Measurements from ENCODE around the gene MOXD1. TPM values are rescaled to one million over a fixed set of nuclear protein-coding genes. Genes with fewer than 3 reads are reported as not detected.

Gene MOXD1
- total RNA-seq, 1 experiment from 2014 or later: 1.0 TPM

GRCh38 chr6:132401618-132402285, 477 bp upstream of the MOXD1 start:
- POLR2A ChIA-PET: no interaction called here

DNA sequence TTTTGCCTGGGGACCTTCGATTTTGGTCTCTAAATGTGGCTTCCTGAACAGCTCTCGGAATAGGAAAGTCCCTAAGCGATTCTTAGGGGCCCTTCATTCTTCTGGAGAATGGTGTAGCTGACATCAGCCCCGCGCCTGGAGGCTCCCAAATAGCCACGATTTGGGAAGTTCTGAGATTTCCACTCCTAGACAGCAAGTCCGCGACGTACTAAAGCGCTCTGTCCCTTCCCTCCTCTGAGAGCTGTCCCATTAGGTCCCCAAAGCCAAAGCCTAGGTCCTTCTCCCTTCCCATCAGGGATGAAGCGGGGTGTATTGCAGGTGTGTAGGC, 756 bp downstream of the MOXD1 start:
- Histone ChIP-seq H3K27ac (ENCODE audit: low read depth, low read length) (no peak overlapping the region), H3K36me3 (ENCODE audit: control insufficient read depth in 1 of 2, insufficient read depth in 2 of 2, low read length in 2 of 2) (no peaks in the 10 kb centered on the region), H3K9me2 (ENCODE audit: insufficient read depth) (no peaks in the 10 kb centered on the region), H3K27me3 (ENCODE audit: insufficient read depth, low read length) (no peaks in the 10 kb centered on the region), H2AFZ (ENCODE audit: low read depth, low read length, poor library complexity, severe bottlenecking) (no peak overlapping the region), H3K4me2 (ENCODE audit: low read length) (no peak overlapping the region), H3K9ac (ENCODE audit: low read length) (no peak overlapping the region), H3K79me2 (ENCODE audit: insufficient read depth, low read length) (no peaks in the 10 kb centered on the region), H3K9me3 (ENCODE audit: control insufficient read depth in 1 of 2, insufficient read depth in 1 of 2, low read depth in 1 of 2, low read length in 2 of 2) (no peaks in the 10 kb centered on the region), H3K4me3 (replicated peaks in 1 of 2; ENCODE audit: low read depth in 1 of 2, low read length in 2 of 2) (no peak overlapping the region), H3K4me1 (ENCODE audit: control insufficient read depth in 1 of 2, insufficient read depth in 2 of 2, low read length in 2 of 2) (peaks cover 8 to 9% of the 10 kb centered on the region in 2 experiments), H4K20me1 (ENCODE audit: insufficient read depth) (no peaks in the 10 kb centered on the region)
- no TSS peak for BruUV-seq (replicated peaks)
- no peak for DNase-seq (ENCODE audit: low read depth, low spot score)
- ChIA-PET CTCF (no interaction called here), POLR2A (no interaction called here), RAD21 (ENCODE audit: low non-redundant PET in 1 of 2, low total read pairs in 2 of 2, uncharacterized antibody in 2 of 2, unreplicated experiment in 2 of 2) (no interaction called here)
- intact Hi-C loops (cut with micrococcal nuclease): no loop called here
- ATAC-seq: no peak
- no peak for TF ChIP-seq ATF3 (IDR thresholded peaks at IDR 0.05)
- no peak for TF ChIP-seq YY1 (IDR thresholded peaks at IDR 0.05; ENCODE audit: extremely low read depth, insufficient replicate concordance, low read depth, low read length)
- no peak for TF ChIP-seq CBX3 (IDR thresholded peaks at IDR 0.05; ENCODE audit: low read depth)
- no peak for TF ChIP-seq EZH2phosphoT487 (IDR thresholded peaks at IDR 0.05; ENCODE audit: borderline replicate concordance)
- no peak for TF ChIP-seq SRF (IDR thresholded peaks at IDR 0.05; ENCODE audit: low read depth)
- no peak for TF ChIP-seq ELF1 (IDR thresholded peaks at IDR 0.05; ENCODE audit: borderline replicate concordance, low read depth)
- no peak for TF ChIP-seq POLR2AphosphoS5 (IDR thresholded peaks at IDR 0.05; ENCODE audit: low read depth, low read length)
- no peak for TF ChIP-seq RAD21 (IDR thresholded peaks at IDR 0.05; ENCODE audit: low read depth)
- no peak for TF ChIP-seq SP1 (IDR thresholded peaks at IDR 0.05; ENCODE audit: low read depth)
- no peak for TF ChIP-seq JUND (IDR thresholded peaks at IDR 0.05)
- TF ChIP-seq POLR2A (IDR thresholded peaks at IDR 0.05; ENCODE audit: borderline replicate concordance, extremely low read depth, insufficient read depth, insufficient read length): no peak
- no peak for TF ChIP-seq ZFX (IDR thresholded peaks at IDR 0.05)
- TF ChIP-seq, protein P1, sequence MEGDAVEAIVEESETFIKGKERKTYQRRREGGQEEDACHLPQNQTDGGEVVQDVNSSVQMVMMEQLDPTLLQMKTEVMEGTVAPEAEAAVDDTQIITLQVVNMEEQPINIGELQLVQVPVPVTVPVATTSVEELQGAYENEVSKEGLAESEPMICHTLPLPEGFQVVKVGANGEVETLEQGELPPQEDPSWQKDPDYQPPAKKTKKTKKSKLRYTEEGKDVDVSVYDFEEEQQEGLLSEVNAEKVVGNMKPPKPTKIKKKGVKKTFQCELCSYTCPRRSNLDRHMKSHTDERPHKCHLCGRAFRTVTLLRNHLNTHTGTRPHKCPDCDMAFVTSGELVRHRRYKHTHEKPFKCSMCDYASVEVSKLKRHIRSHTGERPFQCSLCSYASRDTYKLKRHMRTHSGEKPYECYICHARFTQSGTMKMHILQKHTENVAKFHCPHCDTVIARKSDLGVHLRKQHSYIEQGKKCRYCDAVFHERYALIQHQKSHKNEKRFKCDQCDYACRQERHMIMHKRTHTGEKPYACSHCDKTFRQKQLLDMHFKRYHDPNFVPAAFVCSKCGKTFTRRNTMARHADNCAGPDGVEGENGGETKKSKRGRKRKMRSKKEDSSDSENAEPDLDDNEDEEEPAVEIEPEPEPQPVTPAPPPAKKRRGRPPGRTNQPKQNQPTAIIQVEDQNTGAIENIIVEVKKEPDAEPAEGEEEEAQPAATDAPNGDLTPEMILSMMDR (IDR thresholded peaks at IDR 0.05 in 2 of 3, conservative IDR thresholded peaks at IDR 0.05 in 1 of 3; ENCODE audit: borderline replicate concordance in 1 of 3, insufficient read depth in 1 of 3, low read depth in 2 of 3, low read length in 2 of 3): no peak

More at GRCh38 chr6:132401618-132402285, 477 bp upstream of the MOXD1 start:
- ATAC-seq (peak; percentile 18; the same call in 1 of the 2 replicates), DNase-seq (ENCODE audit: low read depth, low spot score) (no peak)
- CTCF ChIA-PET: no interaction called here
- H3K9me2 ChIP-seq (ENCODE audit: insufficient read depth): no peaks in the 10 kb centered on the region
- no peaks in the 10 kb centered on the region for H3K9me3 ChIP-seq (ENCODE audit: control insufficient read depth in 1 of 2, insufficient read depth in 1 of 2, low read depth in 1 of 2, low read length in 2 of 2)
- H4K20me1 ChIP-seq (ENCODE audit: insufficient read depth): no peaks in the 10 kb centered on the region
- H3K4me3 ChIP-seq (replicated peaks in 1 of 2; ENCODE audit: low read depth in 1 of 2, low read length in 2 of 2): peak overlapping the region; percentile 18 to 38
- H2AFZ ChIP-seq (ENCODE audit: low read depth, low read length, poor library complexity, severe bottlenecking): no peak overlapping the region
- TF ChIP-seq, protein P2, sequence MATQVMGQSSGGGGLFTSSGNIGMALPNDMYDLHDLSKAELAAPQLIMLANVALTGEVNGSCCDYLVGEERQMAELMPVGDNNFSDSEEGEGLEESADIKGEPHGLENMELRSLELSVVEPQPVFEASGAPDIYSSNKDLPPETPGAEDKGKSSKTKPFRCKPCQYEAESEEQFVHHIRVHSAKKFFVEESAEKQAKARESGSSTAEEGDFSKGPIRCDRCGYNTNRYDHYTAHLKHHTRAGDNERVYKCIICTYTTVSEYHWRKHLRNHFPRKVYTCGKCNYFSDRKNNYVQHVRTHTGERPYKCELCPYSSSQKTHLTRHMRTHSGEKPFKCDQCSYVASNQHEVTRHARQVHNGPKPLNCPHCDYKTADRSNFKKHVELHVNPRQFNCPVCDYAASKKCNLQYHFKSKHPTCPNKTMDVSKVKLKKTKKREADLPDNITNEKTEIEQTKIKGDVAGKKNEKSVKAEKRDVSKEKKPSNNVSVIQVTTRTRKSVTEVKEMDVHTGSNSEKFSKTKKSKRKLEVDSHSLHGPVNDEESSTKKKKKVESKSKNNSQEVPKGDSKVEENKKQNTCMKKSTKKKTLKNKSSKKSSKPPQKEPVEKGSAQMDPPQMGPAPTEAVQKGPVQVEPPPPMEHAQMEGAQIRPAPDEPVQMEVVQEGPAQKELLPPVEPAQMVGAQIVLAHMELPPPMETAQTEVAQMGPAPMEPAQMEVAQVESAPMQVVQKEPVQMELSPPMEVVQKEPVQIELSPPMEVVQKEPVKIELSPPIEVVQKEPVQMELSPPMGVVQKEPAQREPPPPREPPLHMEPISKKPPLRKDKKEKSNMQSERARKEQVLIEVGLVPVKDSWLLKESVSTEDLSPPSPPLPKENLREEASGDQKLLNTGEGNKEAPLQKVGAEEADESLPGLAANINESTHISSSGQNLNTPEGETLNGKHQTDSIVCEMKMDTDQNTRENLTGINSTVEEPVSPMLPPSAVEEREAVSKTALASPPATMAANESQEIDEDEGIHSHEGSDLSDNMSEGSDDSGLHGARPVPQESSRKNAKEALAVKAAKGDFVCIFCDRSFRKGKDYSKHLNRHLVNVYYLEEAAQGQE (IDR thresholded peaks at IDR 0.05; ENCODE audit: low read depth): no peak
- no peak for TF ChIP-seq EZH2phosphoT487 (IDR thresholded peaks at IDR 0.05; ENCODE audit: borderline replicate concordance)
- peaks cover 9 to 10% of the 10 kb centered on the region in 2 experiments for H3K4me1 ChIP-seq (ENCODE audit: control insufficient read depth in 1 of 2, insufficient read depth in 2 of 2, low read length in 2 of 2)
- H3K36me3 ChIP-seq (ENCODE audit: control insufficient read depth in 1 of 2, insufficient read depth in 2 of 2, low read length in 2 of 2): no peaks in the 10 kb centered on the region
- no peak overlapping the region for H3K9ac ChIP-seq (ENCODE audit: low read length)
- no TSS peak for BruUV-seq (replicated peaks)
- intact Hi-C loops (cut with micrococcal nuclease): no loop called here
- RAD21 ChIA-PET (ENCODE audit: low non-redundant PET in 1 of 2, low total read pairs in 2 of 2, uncharacterized antibody in 2 of 2, unreplicated experiment in 2 of 2): no interaction called here
- no peaks in the 10 kb centered on the region for H3K27me3 ChIP-seq (ENCODE audit: insufficient read depth, low read length)
- H3K79me2 ChIP-seq (ENCODE audit: insufficient read depth, low read length): no peaks in the 10 kb centered on the region
- peak overlapping the region; percentile 60 for H3K4me2 ChIP-seq (ENCODE audit: low read length)
- no peak overlapping the region for H3K27ac ChIP-seq (ENCODE audit: low read depth, low read length)

All from HCT116 (cell line).